ENCODE measurements around the gene JPT2.

The JPT2 gene

GRCh38 chr16:1632638-1632970 lies 45.5 kb upstream of the JPT2 start:
- CTCF ChIA-PET = interaction anchor here (0.5 kb wide), 1 partner anchor 105 kb away, joined by 3 read pairs; no protein-coding TSS in a partner anchor
- POLR2A ChIA-PET = no interaction called here
- Histone ChIP-seq H3K4me1 (ENCODE audit: control insufficient read depth, insufficient read depth, low read length) (no peaks in the 10 kb centered on the region), H3K36me3 (ENCODE audit: control insufficient read depth in 2 of 2, insufficient read depth in 1 of 2, low read length in 2 of 2) (peaks cover 8 to 96% of the 10 kb centered on the region in 2 experiments; a peak in 2 of 3 replicates), H3K9me3 (ENCODE audit: control insufficient read depth, insufficient read depth, low read depth, low read length) (no peaks in the 10 kb centered on the region), H3K4me3 (ENCODE audit: low read depth, low read length) (no peak overlapping the region), H3K27ac (ENCODE audit: extremely low read depth, low read depth, low read length) (no peak overlapping the region)
- TF ChIP-seq ZNF138 (tag by site-specific recombination; IDR thresholded peaks at IDR 0.05; ENCODE audit: borderline replicate concordance) = no peak
- TF ChIP-seq ZNF513 (tag by site-specific recombination; IDR thresholded peaks at IDR 0.05) = no peak
- TF ChIP-seq ZBTB44 (tag by site-specific recombination; IDR thresholded peaks at IDR 0.05) = no peak
- no peak for TF ChIP-seq ZSCAN4 (tag by site-specific recombination; IDR thresholded peaks at IDR 0.05)
- no peak for TF ChIP-seq FEZF1 (tag by site-specific recombination; IDR thresholded peaks at IDR 0.05)

DNA sequence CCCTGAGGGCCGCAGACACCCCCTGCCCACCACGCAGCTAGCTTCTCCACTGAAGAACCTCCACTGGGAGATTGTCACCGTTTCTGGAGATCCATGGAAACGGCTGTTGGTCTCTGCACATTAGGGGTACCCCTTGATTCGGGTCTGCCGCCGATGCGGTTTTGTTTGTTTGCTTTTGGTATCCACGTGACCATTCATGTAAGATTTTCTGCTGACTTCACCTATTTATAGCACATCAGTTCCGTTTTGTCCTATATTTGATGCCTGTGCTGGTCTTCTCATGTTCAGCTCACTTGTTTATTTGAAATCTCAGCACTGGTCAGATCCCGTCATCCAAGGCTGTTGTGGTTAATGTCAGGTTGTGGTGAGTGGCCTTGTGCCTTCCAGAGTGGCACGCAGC lies 44.8 kb upstream of the JPT2 start:
- no peak overlapping the region for H3K27ac ChIP-seq (ENCODE audit: extremely low read depth, low read depth, low read length)
- no peak for TF ChIP-seq ZSCAN30 (tag by site-specific recombination; IDR thresholded peaks at IDR 0.05)
- no peak for TF ChIP-seq ZNF2 (tag by site-specific recombination; IDR thresholded peaks at IDR 0.05)
- peaks cover 8 to 96% of the 10 kb centered on the region in 2 experiments; a peak in 2 of 3 replicates for H3K36me3 ChIP-seq (ENCODE audit: control insufficient read depth in 2 of 2, insufficient read depth in 1 of 2, low read length in 2 of 2)
- ChIA-PET CTCF (no interaction called here), POLR2A (no interaction called here)
- no peak overlapping the region for H3K4me3 ChIP-seq (ENCODE audit: low read depth, low read length)
- no peaks in the 10 kb centered on the region for H3K4me1 ChIP-seq (ENCODE audit: control insufficient read depth, insufficient read depth, low read length)
- H3K9me3 ChIP-seq (ENCODE audit: control insufficient read depth, insufficient read depth, low read depth, low read length) = no peaks in the 10 kb centered on the region

DNA sequence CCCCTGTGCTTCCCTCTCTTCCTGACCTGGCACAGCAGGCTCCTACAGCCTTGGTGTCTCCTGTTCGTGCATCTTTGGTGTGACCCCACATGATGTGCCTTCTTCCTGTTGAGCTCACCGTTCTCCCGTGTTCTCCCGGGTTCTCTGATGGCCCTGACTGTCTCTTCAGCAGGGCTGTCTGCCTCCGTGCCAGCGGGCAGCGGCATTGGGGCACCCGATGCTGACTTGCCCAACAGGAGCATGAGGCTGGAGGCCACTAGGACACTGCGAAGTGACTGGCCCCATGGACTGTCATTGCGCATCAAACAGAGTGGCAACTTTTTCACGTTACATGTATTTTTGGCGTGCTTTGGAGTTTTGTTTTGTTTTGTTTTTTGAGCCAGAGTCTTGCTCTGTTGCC lies 43.5 kb upstream of the JPT2 start:
- ChIA-PET CTCF (no interaction called here), POLR2A (no interaction called here)
- Histone ChIP-seq H3K27ac (ENCODE audit: extremely low read depth, low read depth, low read length) (no peak overlapping the region), H3K36me3 (ENCODE audit: control insufficient read depth in 2 of 2, insufficient read depth in 1 of 2, low read length in 2 of 2) (peaks cover 8 to 96% of the 10 kb centered on the region in 2 experiments; a peak in 2 of 3 replicates), H3K4me3 (ENCODE audit: low read depth, low read length) (no peak overlapping the region), H3K4me1 (ENCODE audit: control insufficient read depth, insufficient read depth, low read length) (no peaks in the 10 kb centered on the region), H3K9me3 (ENCODE audit: control insufficient read depth, insufficient read depth, low read depth, low read length) (no peaks in the 10 kb centered on the region)
- TF ChIP-seq ZNF707 (tag by site-specific recombination; IDR thresholded peaks at IDR 0.05) = no peak

DNA sequence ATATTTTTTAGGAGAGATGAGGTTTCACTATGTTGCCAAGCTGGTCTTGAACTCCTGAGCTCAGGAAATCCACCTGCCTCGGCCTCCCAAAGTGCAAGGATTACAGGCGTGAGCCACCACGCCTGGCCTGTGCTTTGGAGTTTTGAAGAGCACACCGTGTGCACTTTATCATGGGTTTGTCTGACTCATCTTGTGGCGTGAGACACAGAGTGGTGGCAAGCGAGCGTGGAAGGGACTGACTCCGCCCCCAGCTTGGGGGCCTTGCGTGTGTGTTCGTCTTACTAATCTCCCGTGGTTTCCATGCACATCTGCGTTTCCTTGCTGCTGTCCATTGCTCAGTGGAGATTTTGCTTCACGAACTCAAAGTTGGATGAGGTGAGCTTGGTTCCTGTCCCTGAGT lies 43.0 kb upstream of the JPT2 start:
- H3K9me3 ChIP-seq (ENCODE audit: control insufficient read depth, insufficient read depth, low read depth, low read length) = no peaks in the 10 kb centered on the region
- TF ChIP-seq ZNF677 (tag by site-specific recombination; IDR thresholded peaks at IDR 0.05) = no peak
- no peak for TF ChIP-seq BCL11B (tag by site-specific recombination; IDR thresholded peaks at IDR 0.05; ENCODE audit: low read depth)
- TF ChIP-seq SCRT1 (tag by site-specific recombination; IDR thresholded peaks at IDR 0.05; ENCODE audit: borderline replicate concordance) = no peak
- TF ChIP-seq EGR2 (tag by site-specific recombination; IDR thresholded peaks at IDR 0.05; ENCODE audit: low read depth) = no peak
- TF ChIP-seq ZSCAN4 (tag by site-specific recombination; IDR thresholded peaks at IDR 0.05) = no peak
- no peak for TF ChIP-seq ZNF626 (tag by site-specific recombination; IDR thresholded peaks at IDR 0.05)
- TF ChIP-seq ZFHX2 (tag by site-specific recombination; conservative IDR thresholded peaks at IDR 0.05) = no peak
- no peak for TF ChIP-seq ZNF660 (tag by site-specific recombination; IDR thresholded peaks at IDR 0.05)
- TF ChIP-seq ZNF416 (tag by site-specific recombination; IDR thresholded peaks at IDR 0.05) = no peak
- TF ChIP-seq PRDM1 (tag by site-specific recombination; IDR thresholded peaks at IDR 0.05) = no peak
- TF ChIP-seq MYNN (tag by site-specific recombination; IDR thresholded peaks at IDR 0.05; ENCODE audit: borderline replicate concordance) = no peak
- no peak for TF ChIP-seq ZNF621 (tag by site-specific recombination; IDR thresholded peaks at IDR 0.05)
- TF ChIP-seq ZXDB (tag by site-specific recombination; IDR thresholded peaks at IDR 0.05) = no peak
- TF ChIP-seq ZNF560 (tag by site-specific recombination; IDR thresholded peaks at IDR 0.05; ENCODE audit: borderline replicate concordance) = no peak
- no peak for TF ChIP-seq ZSCAN30 (tag by site-specific recombination; IDR thresholded peaks at IDR 0.05)
- H3K36me3 ChIP-seq (ENCODE audit: control insufficient read depth in 2 of 2, insufficient read depth in 1 of 2, low read length in 2 of 2) = peaks cover 5 to 96% of the 10 kb centered on the region in 2 experiments; a peak in 2 of 3 replicates
- H3K4me1 ChIP-seq (ENCODE audit: control insufficient read depth, insufficient read depth, low read length) = no peaks in the 10 kb centered on the region
- ChIA-PET CTCF (no interaction called here), POLR2A (no interaction called here)
- H3K4me3 ChIP-seq (ENCODE audit: low read depth, low read length) = no peak overlapping the region
- H3K27ac ChIP-seq (ENCODE audit: extremely low read depth, low read depth, low read length) = no peak overlapping the region
